BLaER1 treated with 17β-estradiol and CSF1 and Interleukin-3, amounts not matched to agents 10 nM and 100 nM (cell line): Measurements from ENCODE around the gene NOTCH4.
"Not testable (repeated sequence)": the region's sequence is repeated elsewhere in the genome, so short reads cannot be mapped to it uniquely, and the experiment has no call there.

ENCODE experiments used
- H3K27ac ChIP-seq, 11 experiments: shearing (Covaris generic); formaldehyde crosslinking; 2 replicates each; pipeline ENCODE4 v1.8.1; 2022
- H3K27me3 ChIP-seq, 11 experiments: shearing (Covaris generic); formaldehyde crosslinking; 2 replicates each; pipeline ENCODE4 v1.8.1; 2022
- H3K36me3 ChIP-seq, 11 experiments: shearing (Covaris generic); formaldehyde crosslinking; 2 replicates each; pipeline ENCODE4 v1.8.1; 2022
- H3K4me1 ChIP-seq, 10 experiments: shearing (Covaris generic); formaldehyde crosslinking; 2 replicates each; pipeline ENCODE4 v1.8.1; 2022
- H3K4me2 ChIP-seq, 11 experiments: shearing (Covaris generic); formaldehyde crosslinking; 2 replicates each; pipeline ENCODE4 v1.8.1; 2022
- H3K4me3 ChIP-seq, 10 experiments: shearing (Covaris generic); formaldehyde crosslinking; 2 replicates each; pipeline ENCODE4 v1.8.1; 2022
- H3K9ac ChIP-seq, 11 experiments: shearing (Covaris generic); formaldehyde crosslinking; 2 replicates each; pipeline ENCODE4 v1.8.1; 2022
- H3K9me3 ChIP-seq, 11 experiments: shearing (Covaris generic); formaldehyde crosslinking; replicated peaks in 1 of 11; 2 replicates each; pipeline ENCODE4 v1.8.1; 2022
- H4K20me1 ChIP-seq, 11 experiments: shearing (Covaris generic); formaldehyde crosslinking; 2 replicates each; pipeline ENCODE4 v1.8.1; 2022
- Cebpa-rat ChIP-seq, 11 experiments: shearing (Covaris generic); IDR thresholded peaks; 2 replicates each; pipeline ENCODE4 v1.8.1; 2022

Gene NOTCH4

GRCh38 chr6:32191696-32192607, 31.9 kb downstream of the NOTCH4 start:
- H3K4me2 ChIP-seq = peak overlapping the region; percentile 95 to 100 (median 100)

GRCh38 chr6:32190911-32191677, 32.8 kb downstream of the NOTCH4 start:
- Histone ChIP-seq H4K20me1 (peaks cover 0 to 19% (median 7%) of the 10 kb centered on the region in 11 experiments; a peak in 8 of 22 replicates), H3K4me2 (peak overlapping the region; percentile 95 to 100 (median 100)), H3K9ac (peak overlapping the region; percentile 92 to 97 (median 94)), H3K4me3 (peak overlapping the region; percentile 77 to 91 (median 82)), H3K36me3 (peaks cover 19 to 29% (median 24%) of the 10 kb centered on the region in 11 experiments), H3K9me3 (no peaks in the 10 kb centered on the region), H3K27ac (peak overlapping the region; percentile 89 to 99 (median 97)), H3K4me1 (peaks cover 52 to 81% (median 73%) of the 10 kb centered on the region in 10 experiments), H3K27me3 (no peaks in the 10 kb centered on the region)
- TF ChIP-seq Cebpa-rat (IDR thresholded peaks at IDR 0.05) = no peak

More at GRCh38 chr6:32191696-32192607, 31.9 kb downstream of the NOTCH4 start:
- H3K4me3 ChIP-seq = peak overlapping the region; percentile 77 to 91 (median 82)
- TF ChIP-seq Cebpa-rat (IDR thresholded peaks at IDR 0.05) = no peak
- H3K9ac ChIP-seq = peak overlapping the region; percentile 92 to 97 (median 94)
- H3K27me3 ChIP-seq = no peaks in the 10 kb centered on the region
- peaks cover 51 to 80% (median 72%) of the 10 kb centered on the region in 10 experiments for H3K4me1 ChIP-seq
- peaks cover 11 to 21% (median 16%) of the 10 kb centered on the region in 11 experiments for H3K36me3 ChIP-seq
- H4K20me1 ChIP-seq = peaks cover 0 to 14% (median 3%) of the 10 kb centered on the region in 11 experiments; a peak in 8 of 22 replicates
- no peaks in the 10 kb centered on the region for H3K9me3 ChIP-seq
- peak overlapping the region; percentile 89 to 99 (median 97) for H3K27ac ChIP-seq

DNA sequence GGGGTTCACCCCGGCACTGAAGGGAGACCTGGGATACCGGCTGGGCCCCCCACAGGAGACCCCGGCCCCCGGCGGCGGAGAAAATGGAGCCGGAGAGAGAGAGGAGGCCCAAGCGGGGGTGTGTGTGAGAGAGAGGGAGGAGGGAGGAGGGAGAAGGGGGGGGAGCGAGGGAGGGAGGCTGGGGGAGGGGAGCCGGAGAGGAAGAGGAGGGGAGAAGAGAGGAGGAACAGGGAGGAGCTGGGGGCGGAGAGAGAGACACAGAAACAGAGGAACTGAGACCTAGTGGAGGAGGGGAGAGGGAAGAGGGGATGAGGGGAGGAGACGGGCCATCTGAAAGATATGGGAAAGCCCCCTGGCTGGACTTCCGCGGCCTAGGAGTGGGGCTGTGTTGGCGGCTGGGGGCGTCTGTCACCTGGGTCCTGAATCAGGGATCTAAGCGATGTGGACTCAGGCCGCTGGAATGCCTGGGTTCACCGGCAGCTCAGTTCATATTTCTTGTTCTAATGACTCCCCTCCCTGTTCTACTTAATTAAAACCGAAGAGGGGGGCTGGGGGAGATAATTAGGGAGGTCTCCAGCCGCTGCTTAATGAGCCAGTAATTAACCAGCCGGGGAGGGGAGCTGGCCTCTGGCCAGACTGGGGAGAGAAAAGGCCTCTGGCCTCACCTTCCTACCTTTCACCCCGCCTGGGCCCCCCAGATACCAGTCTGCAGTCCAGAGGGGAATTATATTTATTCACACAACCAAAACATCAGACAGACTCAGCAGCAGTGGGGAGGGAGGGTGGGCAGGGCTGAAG, 33.6 kb downstream of the NOTCH4 start, which contains the start of gene PBX2:
TSS of gene PBX2 (minus strand) at position 149 of the 798 bp plus-strand sequence. CDS start 287 bp downstream, outside the sequence.
- peak within 1 kb of the TSS; percentile 77 to 91 (median 82) for H3K4me3 ChIP-seq
- H3K4me1 ChIP-seq = peaks cover 56 to 83% (median 74%) of the 10 kb centered on the region in 10 experiments
- H3K36me3 ChIP-seq = peaks cover 22 to 33% (median 28%) of the 10 kb centered on the region in 11 experiments
- peak within 1 kb of the TSS; percentile 96 to 100 (median 100) for H3K4me2 ChIP-seq
- no peaks in the 10 kb centered on the region for H3K27me3 ChIP-seq
- H3K27ac ChIP-seq = peak within 1 kb of the TSS; percentile 89 to 99 (median 97)
- peaks cover 0 to 22% (median 7%) of the 10 kb centered on the region in 11 experiments; a peak in 8 of 22 replicates for H4K20me1 ChIP-seq
- no peak for TF ChIP-seq Cebpa-rat (IDR thresholded peaks at IDR 0.05)
- peak within 1 kb of the TSS; percentile 92 to 97 (median 94) for H3K9ac ChIP-seq
- H3K9me3 ChIP-seq = no peaks in the 10 kb centered on the region

GRCh38 chr6:32189742-32190053, 34.2 kb downstream of the NOTCH4 start:
- H4K20me1 ChIP-seq = peaks cover 0 to 22% (median 7%) of the 10 kb centered on the region in 11 experiments; a peak in 8 of 22 replicates
- no peaks in the 10 kb centered on the region for H3K9me3 ChIP-seq
- H3K27ac ChIP-seq = peak overlapping the region; percentile 88 to 99 (median 97)
- peak overlapping the region; percentile 92 to 97 (median 94) for H3K9ac ChIP-seq
- H3K4me2 ChIP-seq = peak overlapping the region; percentile 91 to 100 (median 98)
- H3K36me3 ChIP-seq = peaks cover 22 to 33% (median 28%) of the 10 kb centered on the region in 11 experiments
- H3K27me3 ChIP-seq = no peaks in the 10 kb centered on the region
- peaks cover 53 to 77% (median 68%) of the 10 kb centered on the region in 10 experiments for H3K4me1 ChIP-seq
- no peak for TF ChIP-seq Cebpa-rat (IDR thresholded peaks at IDR 0.05)
- H3K4me3 ChIP-seq = peak overlapping the region; percentile 77 to 91 (median 82)

- Histone ChIP-seq H3K4me3 (peak overlapping the region; percentile 77 to 91 (median 82)), H3K9me3 (no peaks in the 10 kb centered on the region), H3K36me3 (peaks cover 23 to 36% (median 31%) of the 10 kb centered on the region in 11 experiments), H3K27ac (peak overlapping the region; percentile 88 to 99 (median 97)), H3K27me3 (no peaks in the 10 kb centered on the region), H3K4me2 (peak overlapping the region; percentile 91 to 100 (median 98)), H3K9ac (peak overlapping the region; percentile 92 to 97 (median 94)), H3K4me1 (peaks cover 50 to 72% (median 63%) of the 10 kb centered on the region in 10 experiments), H4K20me1 (peaks cover 0 to 24% (median 7%) of the 10 kb centered on the region in 11 experiments; a peak in 9 of 22 replicates)
- no peak for TF ChIP-seq Cebpa-rat (IDR thresholded peaks at IDR 0.05)
Measured at GRCh38 chr6:32189069-32189741, 34.7 kb downstream of the NOTCH4 start.

GRCh38 chr6:32188381-32189068, 35.3 kb downstream of the NOTCH4 start:
- no peaks in the 10 kb centered on the region for H3K27me3 ChIP-seq
- peak overlapping the region; percentile 92 to 97 (median 94) for H3K9ac ChIP-seq
- H3K4me2 ChIP-seq = peak overlapping the region; percentile 91 to 100 (median 98)
- H3K36me3 ChIP-seq = peaks cover 30 to 43% (median 38%) of the 10 kb centered on the region in 11 experiments
- peaks cover 0 to 30% (median 7%) of the 10 kb centered on the region in 11 experiments; a peak in 9 of 22 replicates for H4K20me1 ChIP-seq
- TF ChIP-seq Cebpa-rat (IDR thresholded peaks at IDR 0.05) = no peak
- no peaks in the 10 kb centered on the region for H3K9me3 ChIP-seq
- H3K4me1 ChIP-seq = peaks cover 50 to 65% (median 60%) of the 10 kb centered on the region in 10 experiments
- H3K27ac ChIP-seq = peak overlapping the region; percentile 88 to 99 (median 97); a peak in 21 of 22 replicates
- peak overlapping the region; percentile 77 to 91 (median 82) for H3K4me3 ChIP-seq

DNA sequence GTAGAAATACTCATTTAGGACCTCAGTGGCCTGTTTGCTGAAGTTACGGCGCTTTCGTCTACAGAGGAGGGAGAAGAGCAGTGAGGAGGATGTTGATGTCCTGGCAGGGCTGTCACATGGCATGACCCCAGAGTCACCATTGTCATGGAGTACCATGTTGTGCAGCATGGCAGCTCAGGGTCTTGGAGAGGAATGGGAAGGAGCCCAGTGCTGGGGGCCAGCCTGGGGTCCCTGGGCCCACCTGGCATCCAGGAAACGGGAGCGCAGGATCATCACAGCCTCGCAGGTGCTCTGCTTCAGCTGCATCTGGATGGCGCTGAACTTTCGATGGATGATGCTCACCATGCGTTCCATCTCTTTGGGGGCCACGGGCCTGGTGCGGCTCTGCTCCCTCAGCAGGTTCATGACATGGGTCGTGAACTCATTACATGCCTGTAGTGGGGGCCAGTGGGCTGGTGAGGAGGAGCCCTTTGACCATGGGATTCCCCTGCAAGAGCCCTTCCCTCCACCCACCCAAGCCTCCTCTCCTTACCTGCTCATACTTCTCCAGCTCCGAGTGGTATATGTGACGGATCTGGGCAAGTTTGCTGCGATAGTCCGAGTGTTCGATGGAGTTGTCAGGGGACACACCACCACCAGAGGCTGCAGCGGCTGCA, 36.0 kb downstream of the NOTCH4 start:
- not testable (repeated sequence) for H3K27me3 ChIP-seq, H3K9me3 ChIP-seq
- Histone ChIP-seq H3K27ac (peak overlapping the region in 5 of 11 experiments; percentile 94 to 99 (median 97); a peak in 4 of 22 replicates), H3K4me1 (peaks cover 49 to 61% (median 57%) of the 10 kb centered on the region in 10 experiments), H3K4me3 (peak overlapping the region; percentile 48 to 91 (median 82); a peak in 16 of 20 replicates), H3K4me2 (peak overlapping the region; percentile 91 to 100 (median 98)), H3K36me3 (peaks cover 37 to 49% (median 44%) of the 10 kb centered on the region in 11 experiments), H4K20me1 (peaks cover 0 to 33% (median 7%) of the 10 kb centered on the region in 11 experiments; a peak in 9 of 22 replicates), H3K9ac (peak overlapping the region; percentile 92 to 97 (median 94); a peak in 16 of 22 replicates)
